Mucosa of descending colon (tissue), 3 donors: ENCODE data around the gene AKAP13. TPM values are rescaled to one million over a fixed set of nuclear protein-coding genes. Genes with fewer than 3 reads are reported as not detected.

Source experiments
- ATAC-seq: fragments of 200-7000 bp; cut with Tn5 transposase; one replicate; pipeline ENCODE4 v1.9.1; 2020; ENCODE audit warnings: mild to moderate bottlenecking, moderate library complexity
- DNase-seq, 3 donors: peaks; one replicate each; pipeline ENCODE4 v3.0.0-alpha.2; 2020
- H3K36me3 ChIP-seq: fragments of 200-600 bp; one replicate; pipeline ENCODE4 v1.8.0; 2021; ENCODE audit warnings: low read depth, mild to moderate bottlenecking
- H3K4me1 ChIP-seq: fragments of 200-600 bp; one replicate; pipeline ENCODE4 v1.8.0; 2021; ENCODE audit warnings: low read depth, mild to moderate bottlenecking
- H3K4me3 ChIP-seq: fragments of 200-600 bp; one replicate; pipeline ENCODE4 v1.8.0; 2021; ENCODE audit warnings: mild to moderate bottlenecking
- H3K9me3 ChIP-seq: fragments of 200-600 bp; one replicate; pipeline ENCODE4 v1.8.0; 2021; ENCODE audit warnings: mild to moderate bottlenecking
- intact Hi-C, 2 donors: fragments of 100-400 bp; cut with DNase I in 1 of 2; cut with micrococcal nuclease in 1 of 2; formaldehyde crosslinking; loops; one replicate each; pipeline versions ENCODE4 v1.11.0 to v1.11.1; 2022; cut with DNase I, micrococcal nuclease
- total RNA-seq, 3 donors: library from RNA; stranded (reverse); fragmentation: NEBNext Ultra II Directional in 2 of 3; extraction: Animal tissue kit (Norgen Biotek cat#: 25700) in 2 of 3; gene quantifications; one replicate each; pipeline versions ENCODE4 v1.2.1 to v1.2.4, GENCODE V29; 2021 to 2023
- TF ChIP-seq, protein P1 (sequence below): fragments of 200-600 bp; IDR thresholded peaks from one replicate; pipeline ENCODE4 v1.8.0; 2022; ENCODE audit warnings: antibody characterized with exemption, mild to moderate bottlenecking
- donor health status: DM: no; HTN: no; CAD: no; lungs with moderate emphysema.
- donor health status: DM: no; HTN: no; CAD: no.
- donor health status: DM: no; HTN: yes; CAD: no.

Gene AKAP13
- total RNA-seq, 3 donors from 2014 or later, result 141 to 173 (median 150) TPM

DNA sequence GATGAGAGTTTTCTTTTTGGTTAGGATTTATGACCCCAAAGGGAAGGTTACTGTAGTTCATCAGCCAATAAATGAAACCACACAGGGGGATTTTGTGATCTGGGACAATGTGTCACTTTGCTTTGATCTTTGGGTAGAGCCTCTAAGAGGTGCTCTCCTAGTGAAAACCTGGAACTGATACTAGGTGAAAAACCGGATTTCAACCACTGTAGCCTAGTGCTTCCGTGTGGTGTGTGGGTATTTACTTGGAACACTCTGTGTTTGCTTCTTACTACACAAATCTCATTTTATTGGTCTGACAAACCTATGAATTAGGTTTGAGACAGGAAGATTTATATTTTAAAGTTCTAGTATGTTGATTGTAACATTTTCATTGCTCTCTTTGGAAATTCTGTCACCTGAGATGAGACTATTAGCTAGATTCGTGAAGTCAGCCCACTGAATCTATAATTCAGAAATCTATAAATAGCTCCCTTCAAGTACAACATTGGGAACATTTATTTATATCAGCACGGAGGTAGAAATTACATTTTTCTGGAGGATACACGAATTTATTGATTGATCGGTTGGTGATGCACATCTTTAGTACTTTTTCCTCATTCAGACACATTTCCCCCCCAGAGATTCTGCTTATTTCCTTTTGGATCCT is 119.8 kb downstream of the AKAP13 start:
- Histone ChIP-seq H3K9me3 (no peaks in the 10 kb centered on the region), H3K36me3 (no peaks in the 10 kb centered on the region), H3K4me3 (no peak overlapping the region), H3K4me1 (peaks cover 15% of the 10 kb centered on the region)
- no peak for DNase-seq
- intact Hi-C loops, result no loop called here
- peak; percentile 86 for ATAC-seq
- TF ChIP-seq, protein P1, sequence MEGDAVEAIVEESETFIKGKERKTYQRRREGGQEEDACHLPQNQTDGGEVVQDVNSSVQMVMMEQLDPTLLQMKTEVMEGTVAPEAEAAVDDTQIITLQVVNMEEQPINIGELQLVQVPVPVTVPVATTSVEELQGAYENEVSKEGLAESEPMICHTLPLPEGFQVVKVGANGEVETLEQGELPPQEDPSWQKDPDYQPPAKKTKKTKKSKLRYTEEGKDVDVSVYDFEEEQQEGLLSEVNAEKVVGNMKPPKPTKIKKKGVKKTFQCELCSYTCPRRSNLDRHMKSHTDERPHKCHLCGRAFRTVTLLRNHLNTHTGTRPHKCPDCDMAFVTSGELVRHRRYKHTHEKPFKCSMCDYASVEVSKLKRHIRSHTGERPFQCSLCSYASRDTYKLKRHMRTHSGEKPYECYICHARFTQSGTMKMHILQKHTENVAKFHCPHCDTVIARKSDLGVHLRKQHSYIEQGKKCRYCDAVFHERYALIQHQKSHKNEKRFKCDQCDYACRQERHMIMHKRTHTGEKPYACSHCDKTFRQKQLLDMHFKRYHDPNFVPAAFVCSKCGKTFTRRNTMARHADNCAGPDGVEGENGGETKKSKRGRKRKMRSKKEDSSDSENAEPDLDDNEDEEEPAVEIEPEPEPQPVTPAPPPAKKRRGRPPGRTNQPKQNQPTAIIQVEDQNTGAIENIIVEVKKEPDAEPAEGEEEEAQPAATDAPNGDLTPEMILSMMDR, result no peak

DNA sequence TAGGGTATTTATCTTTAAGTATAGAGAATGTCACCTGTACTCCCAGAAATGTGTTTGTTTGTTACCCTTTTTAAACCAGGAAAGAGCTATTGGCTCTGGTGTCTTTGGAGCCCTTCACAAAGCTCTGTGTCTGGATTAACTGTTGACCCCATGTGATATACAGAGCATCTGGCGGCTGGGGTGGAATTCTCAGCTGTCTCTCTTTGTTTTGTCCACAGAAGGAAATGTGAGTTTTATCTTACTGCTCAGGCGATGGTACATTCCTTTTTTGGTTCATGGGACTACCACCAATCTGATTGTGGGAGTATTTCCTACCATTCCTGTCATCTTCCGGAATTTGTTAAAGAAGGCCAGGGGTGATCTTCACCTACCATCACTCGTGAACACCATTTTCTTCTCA is 120.3 kb downstream of the AKAP13 start:
- DNase-seq, result no peak
- H3K4me1 ChIP-seq, result peaks cover 15% of the 10 kb centered on the region
- ATAC-seq, result no peak

DNA sequence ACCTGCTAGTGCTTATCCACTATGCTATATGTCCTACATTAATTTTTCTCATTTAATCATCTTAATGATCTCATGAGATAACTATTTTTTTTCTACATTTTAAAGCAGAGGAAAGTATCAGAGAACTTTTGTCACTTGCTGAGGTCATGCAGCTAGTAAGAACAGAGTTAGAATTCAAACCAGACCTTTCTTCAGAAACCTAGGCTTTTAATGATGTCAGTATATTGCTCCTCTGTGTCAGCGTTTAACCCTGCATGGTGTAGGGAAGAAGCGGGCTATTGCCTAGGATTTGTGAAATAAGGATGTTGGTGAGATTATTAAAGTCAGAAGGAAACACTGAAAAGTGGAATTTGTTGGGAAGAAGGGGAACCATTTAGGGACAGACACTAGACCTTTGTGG is 121.2 kb downstream of the AKAP13 start:
- no peak for ATAC-seq
- intact Hi-C loops, result no loop called here
- H3K4me1 ChIP-seq, result peaks cover 11% of the 10 kb centered on the region

More for the DNA sequence above, 120.3 kb downstream of the AKAP13 start:
- intact Hi-C loops, result no loop called here
- Histone ChIP-seq H3K9me3 (no peaks in the 10 kb centered on the region), H3K4me3 (no peak overlapping the region), H3K36me3 (no peaks in the 10 kb centered on the region)
- TF ChIP-seq, protein P1, result no peak

DNA sequence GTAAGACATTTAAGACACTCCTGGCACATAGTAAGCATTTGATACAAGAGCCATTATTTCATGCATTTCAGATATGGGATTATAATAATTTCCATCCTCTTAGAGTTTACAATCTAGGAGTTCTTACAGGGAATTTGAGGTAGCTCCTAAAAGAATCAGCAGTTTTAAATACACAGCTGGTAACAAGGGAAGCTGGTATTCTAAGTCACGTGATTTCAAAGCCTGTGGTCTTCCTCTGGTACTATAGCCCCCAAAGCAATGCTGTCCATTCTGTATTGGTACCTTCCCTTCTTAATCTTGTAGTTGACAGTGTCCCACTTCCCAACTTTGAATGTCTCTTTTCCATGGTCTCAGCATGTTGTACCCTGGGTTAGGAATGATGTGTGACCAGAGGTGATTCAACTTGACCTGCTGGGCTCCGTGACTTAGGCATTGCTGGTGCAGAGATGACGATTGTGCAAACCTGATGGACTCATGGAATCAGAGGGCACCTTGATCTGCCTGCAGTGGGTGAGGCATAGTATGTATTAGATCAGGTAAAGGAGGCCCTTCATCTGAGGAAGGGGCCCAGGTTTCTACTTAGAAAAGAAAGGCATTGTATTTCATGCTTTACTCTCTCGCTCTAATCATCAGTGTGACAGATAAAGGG is 122.9 kb downstream of the AKAP13 start:
- H3K4me3 ChIP-seq, result no peak overlapping the region
- H3K36me3 ChIP-seq, result no peaks in the 10 kb centered on the region
- TF ChIP-seq, protein P1, result no peak
- intact Hi-C loops, result no loop called here
- DNase-seq, result no peak
- no peaks in the 10 kb centered on the region for H3K9me3 ChIP-seq
- H3K4me1 ChIP-seq, result peaks cover 9% of the 10 kb centered on the region
- ATAC-seq, result no peak

More for the DNA sequence above, 121.2 kb downstream of the AKAP13 start:
- H3K9me3 ChIP-seq, result no peaks in the 10 kb centered on the region
- no peak overlapping the region for H3K4me3 ChIP-seq
- TF ChIP-seq, protein P1, result no peak
- no peaks in the 10 kb centered on the region for H3K36me3 ChIP-seq
- no peak for DNase-seq

DNA sequence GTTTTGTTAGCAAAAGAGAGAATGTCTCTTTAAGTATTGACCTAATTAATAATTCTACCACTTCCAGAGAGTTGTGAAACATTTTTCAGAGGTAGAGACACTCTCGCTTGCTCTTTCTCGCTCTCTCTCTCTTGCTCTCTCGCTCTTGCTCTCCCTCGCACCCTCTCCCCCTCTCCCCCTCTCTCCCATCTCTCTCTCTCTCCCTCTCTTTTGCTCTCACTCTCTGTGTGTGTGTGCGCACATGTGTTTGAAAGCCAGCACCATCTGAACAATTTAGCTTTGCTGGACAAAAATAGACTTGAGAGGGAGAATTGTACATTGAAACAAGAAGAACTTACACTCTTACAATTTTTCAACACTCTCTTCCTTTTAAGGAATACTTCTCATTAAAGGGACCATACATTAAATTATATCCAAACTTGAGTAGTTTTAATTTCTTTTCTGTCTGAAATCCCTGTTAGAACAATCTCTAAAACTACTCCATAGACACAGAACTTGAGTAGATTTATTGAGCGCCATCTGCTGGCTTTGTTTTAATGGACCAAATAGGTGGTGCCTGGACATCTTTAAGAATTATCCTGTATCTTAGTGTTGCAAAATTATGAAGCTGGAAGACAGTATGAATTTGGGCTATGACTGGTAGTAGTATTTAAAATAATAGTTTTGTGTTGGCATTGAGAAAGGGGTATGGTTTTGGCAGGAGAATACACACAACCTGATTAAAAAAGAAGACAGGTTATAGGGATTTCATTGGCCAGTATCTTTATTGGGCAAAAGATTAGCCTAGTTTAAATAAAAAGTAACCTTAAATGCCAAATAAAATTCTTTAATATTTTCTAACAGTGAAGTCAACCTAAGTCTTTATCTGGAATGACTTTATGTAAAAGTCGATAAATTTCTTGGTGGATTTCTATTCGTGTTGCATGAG is 124.6 kb downstream of the AKAP13 start:
- ATAC-seq (peak; percentile 59), DNase-seq (peak in 1 of 3 donors; percentile 90)
- no peak overlapping the region for H3K4me3 ChIP-seq
- H3K36me3 ChIP-seq, result no peaks in the 10 kb centered on the region
- H3K9me3 ChIP-seq, result no peaks in the 10 kb centered on the region
- TF ChIP-seq, protein P1, result peak; percentile 16
- peaks cover 3% of the 10 kb centered on the region for H3K4me1 ChIP-seq
- intact Hi-C loops, result no loop called here
